OCI-LY1 (cell line): ENCODE data around the gene ZFP92.

ENCODE experiments used
- H2AFZ ChIP-seq: fragments of 200-600 bp; sonication (generic), shearing (Covaris generic); 2 replicates; pipeline ENCODE4 v1.6.0; 2014; ENCODE audit warnings: antibody characterized with exemption, mild to moderate bottlenecking, low read length
- H3F3A ChIP-seq: fragments of 200-600 bp; sonication (generic), shearing (Covaris generic); 2 replicates; pipeline ENCODE4 v1.6.0; 2014; ENCODE audit warnings: mild to moderate bottlenecking, antibody characterized with exemption, low read length, moderate library complexity; ENCODE audit not compliant: insufficient read depth
- H3K27ac ChIP-seq: fragments of 200-600 bp; sonication (generic); 2 replicates; pipeline ENCODE4 v1.5.1; 2014; ENCODE audit warnings: low read length, mixed run types, mild to moderate bottlenecking, low read depth; ENCODE audit not compliant: poor library complexity, severe bottlenecking
- H3K27me3 ChIP-seq: fragments of 200-600 bp; sonication (generic); 2 replicates; pipeline ENCODE4 v1.6.0; 2014; ENCODE audit warnings: antibody characterized with exemption, mild to moderate bottlenecking, low read length, moderate library complexity; ENCODE audit not compliant: insufficient read depth
- H3K36me3 ChIP-seq: fragments of 200-600 bp; sonication (generic); 2 replicates; pipeline ENCODE4 v1.6.1; 2014; ENCODE audit warnings: mild to moderate bottlenecking, antibody characterized with exemption, low read length, moderate library complexity, mixed read lengths; ENCODE audit not compliant: insufficient read depth
- H3K4me1 ChIP-seq: fragments of 200-600 bp; sonication (generic); 2 replicates; pipeline ENCODE4 v1.5.1; 2014; ENCODE audit warnings: mild to moderate bottlenecking, low read length, moderate library complexity; ENCODE audit not compliant: insufficient read depth, severe bottlenecking
- H3K4me2 ChIP-seq: fragments of 200-600 bp; sonication (generic), shearing (Covaris generic); 2 replicates; pipeline ENCODE4 v1.6.1; 2014; ENCODE audit warnings: low read length
- H3K4me3 ChIP-seq: fragments of 200-600 bp; sonication (generic); 2 replicates; pipeline ENCODE4 v1.5.1; 2014; ENCODE audit warnings: low read length, low read depth, mild to moderate bottlenecking, mixed read lengths; ENCODE audit not compliant: poor library complexity, severe bottlenecking
- H3K79me2 ChIP-seq: fragments of 200-600 bp; shearing (Covaris generic); 2 replicates; pipeline ENCODE4 v1.6.1; 2016; ENCODE audit warnings: mixed run types, low read length, mixed read lengths; ENCODE audit not compliant: insufficient read depth
- H3K9ac ChIP-seq: fragments of 200-600 bp; sonication (generic), shearing (Covaris generic); 2 replicates; pipeline ENCODE4 v1.6.1; 2014; ENCODE audit warnings: mild to moderate bottlenecking, low read length, mixed read lengths
- H3K9me2 ChIP-seq: fragments of 200-600 bp; sonication (generic), shearing (Covaris generic); 2 replicates; pipeline ENCODE4 v1.6.1; 2014; ENCODE audit warnings: low read depth, mild to moderate bottlenecking, low read length, mixed read lengths
- H3K9me3 ChIP-seq: fragments of 200-600 bp; shearing (Covaris generic); 2 replicates; pipeline ENCODE4 v1.6.1; 2014; ENCODE audit warnings: low read length, mixed read lengths
- H4K20me1 ChIP-seq: fragments of 200-600 bp; sonication (generic), shearing (Covaris generic); 2 replicates; pipeline ENCODE4 v1.6.0; 2016; ENCODE audit warnings: mild to moderate bottlenecking, low read length; ENCODE audit not compliant: insufficient read depth
- CTCF ChIP-seq: fragments of 200-600 bp; sonication (generic), shearing (Covaris generic); IDR thresholded peaks from 2 replicates; pipeline ENCODE4 v1.5.1; 2017; ENCODE audit warnings: mild to moderate bottlenecking, antibody characterized with exemption, low read length, moderate library complexity, mixed read lengths
- EZH2 ChIP-seq: fragments of 200-600 bp; sonication (generic), shearing (Covaris generic); IDR thresholded peaks from 2 replicates; pipeline ENCODE4 v1.8.0; 2017; ENCODE audit warnings: borderline replicate concordance, mixed run types, mild to moderate bottlenecking, antibody characterized with exemption, low read length, moderate library complexity, mixed read lengths

The ZFP92 gene

GRCh38 chrX:153430796-153431195 lies 19.5 kb downstream of the ZFP92 start:
- Histone ChIP-seq H2AFZ (no peak overlapping the region), H3K27me3 (no peaks in the 10 kb centered on the region; the same call in 1 of the 2 replicates)

GRCh38 chrX:153433161-153433680 lies 21.9 kb downstream of the ZFP92 start:
- Histone ChIP-seq H3K4me2 (no peak overlapping the region), H3K79me2 (no peaks in the 10 kb centered on the region), H2AFZ (no peak overlapping the region), H3K27ac (no peak overlapping the region), H3K4me1 (no peaks in the 10 kb centered on the region), H4K20me1 (no peaks in the 10 kb centered on the region), H3K36me3 (no peaks in the 10 kb centered on the region), H3K9me2 (no peaks in the 10 kb centered on the region), H3F3A (no peaks in the 10 kb centered on the region), H3K9me3 (no peaks in the 10 kb centered on the region), H3K4me3 (no peak overlapping the region), H3K27me3 (no peaks in the 10 kb centered on the region; the same call in 1 of the 2 replicates), H3K9ac (no peak overlapping the region)
- TF ChIP-seq CTCF (no peak), EZH2 (no peak)

More at GRCh38 chrX:153430796-153431195, 19.5 kb downstream of the ZFP92 start:
- no peaks in the 10 kb centered on the region for H3K79me2 ChIP-seq
- no peaks in the 10 kb centered on the region for H3F3A ChIP-seq
- no peaks in the 10 kb centered on the region for H3K9me3 ChIP-seq
- H4K20me1 ChIP-seq: no peaks in the 10 kb centered on the region
- H3K9ac ChIP-seq: no peak overlapping the region
- no peak overlapping the region for H3K4me2 ChIP-seq
- H3K9me2 ChIP-seq: no peaks in the 10 kb centered on the region
- no peak overlapping the region for H3K4me3 ChIP-seq
- no peaks in the 10 kb centered on the region for H3K4me1 ChIP-seq
- no peaks in the 10 kb centered on the region for H3K36me3 ChIP-seq
- TF ChIP-seq EZH2: no peak
- no peak for TF ChIP-seq CTCF
- H3K27ac ChIP-seq: no peak overlapping the region

GRCh38 chrX:153433781-153434285 lies 22.6 kb downstream of the ZFP92 start:
- Histone ChIP-seq H3K79me2 (no peaks in the 10 kb centered on the region), H2AFZ (no peak overlapping the region), H3K9me2 (no peaks in the 10 kb centered on the region), H3K27ac (no peak overlapping the region), H3K4me3 (no peak overlapping the region), H3K36me3 (no peaks in the 10 kb centered on the region), H3K4me2 (no peak overlapping the region), H3K27me3 (no peaks in the 10 kb centered on the region; the same call in 1 of the 2 replicates), H3K4me1 (no peaks in the 10 kb centered on the region), H3F3A (no peaks in the 10 kb centered on the region), H4K20me1 (no peaks in the 10 kb centered on the region), H3K9ac (no peak overlapping the region), H3K9me3 (no peaks in the 10 kb centered on the region)
- TF ChIP-seq CTCF (no peak), EZH2 (no peak)
